HG03565 (cell line): Measurements from ENCODE around the gene TEKTIP1.
"Not testable (repeated sequence)": the region's sequence is repeated elsewhere in the genome, so short reads cannot be mapped to it uniquely, and the experiment has no call there.

ENCODE experiments used
- ATAC-seq: cut with Tn5 transposase; IDR thresholded peaks from one replicate; pipeline ENCODE4 v1.9.1; 2021; ENCODE audit warnings: mild to moderate bottlenecking, moderate library complexity; ENCODE audit not compliant: unreplicated experiment

Gene TEKTIP1

GRCh38 chr19:3581792-3582191 lies 42.8 kb downstream of the TEKTIP1 start:
- not testable (repeated sequence) for ATAC-seq

GRCh38 chr19:3584036-3584802 lies 45.2 kb downstream of the TEKTIP1 start:
- not testable (repeated sequence) for ATAC-seq

GRCh38 chr19:3585301-3586126 lies 46.5 kb downstream of the TEKTIP1 start, which contains the start of gene GIPC3:
GIPC3 (plus strand) TSS chr19:3585478; CDS start chr19:3585598, 120 bp downstream.
- ATAC-seq: no peak

- ATAC-seq: no peak
These were observed 47.2 kb downstream of the TEKTIP1 start for GRCh38 chr19:3586127-3586626.

- no peak for ATAC-seq
These were observed 47.9 kb downstream of the TEKTIP1 start for GRCh38 chr19:3586707-3587346.

GRCh38 chr19:3589439-3589838 lies 50.5 kb downstream of the TEKTIP1 start:
- ATAC-seq: no peak

- ATAC-seq: no peak
These were observed 51.0 kb downstream of the TEKTIP1 start for GRCh38 chr19:3589949-3590348.

GRCh38 chr19:3590991-3591659 lies 52.2 kb downstream of the TEKTIP1 start:
- no peak for ATAC-seq

GRCh38 chr19:3591876-3592613 lies 53.1 kb downstream of the TEKTIP1 start:
- ATAC-seq: no peak

- ATAC-seq: no peak
These were observed 54.2 kb downstream of the TEKTIP1 start for GRCh38 chr19:3593156-3593555.
